Inflammatory macrophage treated with lipopolysaccharide for 4 hours (primary cell): ENCODE measurements around the gene N4BP2L2.

Source experiments
- DNase-seq: peaks from one replicate; pipeline ENCODE4 v3.0.0-alpha.2; 2020

The N4BP2L2 gene

DNA sequence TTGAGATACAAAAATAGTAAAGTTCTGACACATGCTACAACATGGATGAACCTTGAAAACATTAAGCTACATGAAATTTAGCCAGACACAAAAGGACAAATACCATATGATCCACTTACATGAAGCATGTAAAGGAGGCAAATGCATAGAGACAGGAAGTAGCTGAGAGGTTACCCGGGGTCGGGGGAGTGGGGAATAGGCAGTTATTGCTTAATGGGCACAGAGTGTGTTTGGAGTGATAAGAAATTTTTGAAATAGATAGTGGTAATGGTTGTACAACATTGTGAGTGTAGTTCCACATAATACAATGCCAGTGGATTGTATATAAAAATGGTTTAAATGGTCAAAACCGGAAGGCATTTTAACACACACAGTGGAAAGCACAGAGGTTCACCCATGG lies 115.0 kb downstream of the N4BP2L2 start:
- no peak for DNase-seq

DNA sequence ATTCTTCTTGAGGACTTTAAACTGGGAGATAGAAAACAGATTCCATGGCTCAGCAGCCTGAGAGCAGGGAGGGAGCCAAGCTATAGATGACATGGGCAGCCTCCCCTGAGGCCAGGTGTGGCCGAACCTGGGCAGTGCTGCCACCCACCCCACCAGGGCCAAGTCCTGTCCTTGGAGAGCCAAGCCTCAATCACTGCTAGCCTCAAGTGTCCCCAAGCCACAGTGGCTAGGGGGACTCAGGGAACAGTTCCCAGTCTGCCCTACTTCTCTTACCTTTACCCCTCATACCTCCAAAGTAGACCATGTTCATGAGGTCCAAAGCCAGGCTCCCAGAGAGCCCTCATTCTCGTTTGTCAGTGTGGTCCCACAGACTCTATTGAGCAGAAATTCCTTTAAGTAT lies 118.7 kb downstream of the N4BP2L2 start:
- DNase-seq = no peak

DNA sequence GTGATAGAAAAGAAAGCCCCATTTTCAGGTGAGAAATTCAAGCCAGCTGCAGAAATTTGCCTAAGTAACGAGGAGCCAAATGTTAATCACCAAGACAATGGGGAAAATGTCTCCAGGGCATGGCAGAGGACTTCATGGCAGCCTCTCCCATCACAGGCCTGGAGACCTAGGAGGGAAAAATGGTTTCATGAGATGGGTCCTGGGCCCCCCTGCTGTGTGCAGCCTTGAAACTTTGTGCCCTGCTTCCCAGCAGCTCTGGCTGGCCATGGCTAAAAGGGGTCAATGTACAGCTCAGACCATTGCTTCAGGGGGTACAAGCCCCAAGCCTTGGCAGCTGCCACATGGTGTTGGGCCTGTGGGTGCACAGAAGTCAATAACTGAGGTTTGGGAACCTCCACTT lies 120.6 kb downstream of the N4BP2L2 start:
- no peak for DNase-seq

DNA sequence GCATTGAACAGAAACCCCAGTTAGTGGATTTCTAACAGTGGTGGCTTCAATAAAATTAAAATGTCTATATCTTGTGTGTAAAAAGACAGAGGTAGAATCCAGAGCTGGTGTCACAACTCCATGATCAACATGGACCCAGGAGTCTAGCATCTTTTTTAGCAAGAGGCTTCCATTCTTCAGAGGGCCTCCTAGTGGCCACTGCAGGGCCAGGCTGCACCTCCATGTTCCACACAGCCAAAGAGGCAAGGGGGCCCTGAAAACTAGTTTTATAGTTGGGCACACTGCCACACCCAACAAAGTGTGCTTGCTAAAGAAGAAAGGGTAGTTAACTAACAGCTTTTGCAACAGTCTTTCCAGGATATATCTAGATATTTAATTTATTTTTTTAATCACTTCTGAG lies 123.6 kb downstream of the N4BP2L2 start:
- no peak for DNase-seq

DNA sequence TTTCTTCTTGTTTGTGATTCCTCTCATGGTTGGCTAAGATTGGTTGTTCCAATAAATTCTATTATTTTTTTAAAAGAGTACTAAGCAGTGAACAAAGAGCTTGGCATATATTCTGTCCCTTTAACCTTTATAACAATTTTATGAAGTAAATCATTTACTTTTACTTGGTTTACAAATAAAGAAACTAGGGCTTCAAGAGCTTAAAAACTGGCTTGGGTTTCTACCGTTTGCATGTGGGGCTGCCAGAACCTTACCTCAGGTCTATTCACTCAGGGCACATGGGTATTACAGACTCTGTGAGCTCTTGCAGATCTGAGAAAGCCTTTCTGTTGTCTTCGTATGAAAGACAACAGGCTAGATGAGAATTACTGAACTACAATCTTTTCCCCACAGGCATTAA lies 124.0 kb downstream of the N4BP2L2 start:
- no peak for DNase-seq

DNA sequence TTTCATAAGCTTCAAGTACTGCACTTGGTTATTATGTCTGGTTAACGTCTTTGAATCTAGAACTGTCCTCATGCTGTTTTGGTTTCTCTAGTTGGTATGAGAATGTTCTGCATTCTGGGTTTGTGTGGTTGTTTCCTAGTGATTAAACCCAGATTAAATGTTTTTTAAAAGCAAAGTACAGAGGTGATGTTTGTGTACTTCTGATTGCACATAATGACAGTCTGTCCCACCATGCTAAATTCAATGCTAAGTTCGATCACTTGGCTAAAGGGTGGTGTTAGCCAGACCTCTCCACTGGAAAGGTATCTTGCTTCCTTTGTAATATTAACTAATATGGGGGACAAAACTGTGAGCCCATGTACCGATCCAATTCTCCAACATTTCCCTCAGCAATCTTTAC lies 125.3 kb downstream of the N4BP2L2 start:
- no peak for DNase-seq

DNA sequence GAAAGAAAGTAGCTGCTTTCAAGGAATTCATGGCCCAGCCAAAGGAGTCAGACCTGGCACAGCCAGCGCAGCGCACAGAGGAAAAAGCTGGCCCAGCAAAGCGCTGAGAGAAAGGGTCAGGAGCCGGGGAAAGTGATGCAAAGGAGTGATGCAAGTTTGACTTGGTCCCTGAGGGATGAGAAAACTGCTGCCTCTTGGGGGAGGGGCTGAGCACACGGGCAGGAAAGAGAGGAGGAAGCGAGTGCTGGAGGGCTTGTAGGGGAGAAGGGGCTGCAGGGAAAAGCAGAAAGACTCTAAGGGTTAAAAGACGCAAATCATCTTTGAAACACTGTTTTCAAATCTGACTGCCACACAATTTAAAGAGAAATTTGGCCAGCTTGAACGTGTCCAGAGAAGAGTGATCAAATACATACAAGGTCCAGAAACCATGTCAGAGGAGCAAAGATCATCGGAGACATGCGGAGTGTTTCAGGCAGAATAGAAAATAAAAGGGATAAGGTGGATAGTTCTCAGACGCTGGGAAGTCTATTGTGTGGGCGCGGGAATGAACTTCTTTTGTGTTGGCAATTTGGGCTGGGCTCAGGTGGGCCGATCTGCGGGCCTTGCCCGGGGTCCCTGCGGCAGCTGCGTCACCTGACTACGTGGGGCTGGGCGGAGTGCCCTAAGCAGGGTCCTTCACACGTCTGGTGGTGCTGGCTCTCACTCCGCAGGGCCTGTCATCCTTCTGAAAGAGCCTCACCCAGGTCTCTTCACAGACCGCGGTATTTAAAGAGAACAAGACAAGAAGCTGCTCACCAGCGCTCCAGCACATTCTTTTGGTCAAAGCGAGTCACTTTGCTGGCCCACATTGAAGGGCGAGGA lies 128.8 kb downstream of the N4BP2L2 start:
- DNase-seq = no peak

DNA sequence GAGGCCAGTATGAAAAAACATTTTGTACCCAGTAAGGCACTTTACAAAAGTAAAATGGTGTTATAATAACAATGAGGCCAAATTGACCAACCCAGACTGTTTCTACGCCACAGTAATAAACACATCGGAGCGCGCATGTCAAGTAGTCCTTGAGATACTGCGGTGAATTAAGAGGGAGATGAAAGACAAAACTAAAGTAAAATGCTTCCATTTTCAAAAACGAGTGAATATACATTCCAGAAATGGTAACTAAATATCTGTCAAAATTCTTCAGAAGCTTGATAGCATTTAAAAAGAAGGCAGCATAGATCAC lies 129.6 kb downstream of the N4BP2L2 start:
- no peak for DNase-seq

DNA sequence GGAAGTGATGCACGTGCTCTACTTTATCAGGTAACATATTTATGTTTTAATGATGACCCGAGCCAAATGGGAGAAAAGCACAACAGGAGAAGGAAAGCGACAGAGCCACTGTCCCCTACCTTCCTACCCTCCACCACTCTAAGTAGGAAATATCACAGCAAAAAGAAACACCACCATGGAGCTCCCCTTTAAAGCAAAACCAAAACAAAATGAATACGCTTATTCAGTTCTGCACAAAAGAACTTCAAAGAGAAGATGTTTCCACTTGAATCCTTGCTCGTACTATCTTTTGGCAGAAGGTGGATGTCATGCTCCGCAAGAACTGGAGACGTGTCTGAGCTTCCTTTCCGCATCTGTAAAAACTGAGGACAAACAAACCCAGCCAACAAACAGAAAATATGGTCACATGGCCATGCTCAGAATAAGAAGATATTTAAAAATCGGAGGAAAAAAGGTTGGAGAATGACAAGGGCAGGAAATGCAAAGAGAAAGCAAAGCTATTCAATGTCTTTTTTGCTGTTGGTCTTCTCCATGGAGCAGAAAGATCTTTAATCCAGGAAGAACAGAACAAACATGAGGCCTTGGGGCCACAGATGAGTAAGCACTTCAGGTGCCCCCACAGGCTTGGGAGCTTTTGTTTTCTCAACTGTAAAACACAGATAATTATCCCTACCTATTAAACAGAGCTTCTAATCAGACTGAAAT lies 130.1 kb downstream of the N4BP2L2 start:
- no peak for DNase-seq

DNA sequence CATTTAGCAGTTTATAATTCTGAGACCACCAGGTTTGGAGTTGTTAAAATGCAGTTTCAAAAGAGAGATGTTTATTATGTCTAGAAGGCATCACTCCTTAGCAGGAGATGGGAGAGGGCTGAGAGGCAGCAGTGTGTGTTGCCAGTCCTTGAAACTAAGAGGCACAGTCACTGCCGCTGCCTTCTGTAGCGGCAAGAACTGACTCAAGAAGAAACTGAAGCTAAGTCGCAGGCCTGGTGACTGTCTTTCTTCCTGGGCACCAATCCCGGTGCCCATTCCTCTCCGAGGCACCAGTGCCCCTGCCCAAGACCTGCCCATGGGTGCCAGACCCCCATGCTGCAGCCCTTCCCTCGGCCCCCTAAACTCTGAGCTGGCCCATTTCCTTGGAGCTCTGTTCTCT lies 130.7 kb downstream of the N4BP2L2 start:
- no peak for DNase-seq

DNA sequence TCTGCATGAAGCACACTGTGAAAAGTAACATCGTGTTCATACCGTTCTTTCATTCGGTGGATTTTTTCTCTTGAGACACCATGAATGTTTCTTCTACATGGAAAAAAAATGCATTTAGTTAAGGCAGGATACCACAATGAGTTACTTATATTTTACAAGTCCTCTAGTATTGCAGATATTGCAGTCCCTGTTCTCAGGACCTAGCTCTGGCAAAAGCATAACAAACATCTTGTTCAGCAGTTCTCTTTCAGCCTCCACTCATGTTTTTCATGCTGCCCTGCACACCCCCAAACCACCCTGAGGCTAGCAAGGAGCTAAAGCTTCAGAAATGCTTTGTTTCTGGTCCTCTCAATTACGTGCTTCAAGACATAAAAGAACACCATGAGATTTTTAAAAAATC lies 135.5 kb downstream of the N4BP2L2 start:
- no peak for DNase-seq

DNA sequence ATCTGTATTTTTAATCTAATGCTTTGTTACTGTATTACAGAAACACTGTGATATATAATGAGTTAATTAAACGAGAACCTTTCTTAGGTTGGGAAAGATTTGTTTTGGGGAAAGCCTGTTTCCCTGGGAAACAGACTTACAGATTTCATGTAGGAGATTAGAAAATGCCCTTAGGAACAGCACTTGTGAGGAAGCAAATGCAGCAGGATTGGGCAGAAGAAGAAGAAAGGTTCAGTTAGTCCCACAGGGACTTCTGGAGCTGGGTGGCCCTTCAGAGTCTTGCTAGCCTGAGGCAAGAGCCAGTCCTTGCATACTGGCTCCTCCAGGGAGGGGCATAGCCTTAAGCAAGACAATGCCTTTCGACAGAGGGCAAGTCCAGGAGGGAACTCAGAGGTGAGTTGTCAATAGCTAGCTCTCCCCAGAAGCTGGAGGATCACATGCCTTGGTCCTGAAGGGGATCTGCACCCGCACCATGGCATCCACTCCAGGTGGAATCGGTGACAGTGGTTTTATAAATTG lies 147.4 kb downstream of the N4BP2L2 start:
- DNase-seq = no peak

DNA sequence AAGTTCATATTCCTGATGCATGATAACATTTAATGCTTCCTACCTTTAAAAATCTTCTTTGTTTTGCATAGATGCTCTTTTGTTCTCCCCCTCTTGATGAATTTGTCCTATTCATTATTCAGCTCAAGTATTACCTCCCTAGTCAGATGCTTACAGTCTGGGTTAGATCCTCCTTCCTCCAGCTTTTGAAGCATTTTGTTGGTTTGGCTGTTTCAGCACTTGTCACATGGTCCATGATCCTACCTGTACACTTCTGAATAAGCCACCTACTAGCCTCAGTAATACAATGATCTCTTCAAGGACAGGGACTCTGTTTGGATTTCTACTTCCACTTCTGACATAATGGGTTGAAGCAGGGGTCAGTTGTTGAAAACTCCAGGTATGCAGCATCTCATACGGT lies 148.1 kb downstream of the N4BP2L2 start:
- DNase-seq = no peak

DNA sequence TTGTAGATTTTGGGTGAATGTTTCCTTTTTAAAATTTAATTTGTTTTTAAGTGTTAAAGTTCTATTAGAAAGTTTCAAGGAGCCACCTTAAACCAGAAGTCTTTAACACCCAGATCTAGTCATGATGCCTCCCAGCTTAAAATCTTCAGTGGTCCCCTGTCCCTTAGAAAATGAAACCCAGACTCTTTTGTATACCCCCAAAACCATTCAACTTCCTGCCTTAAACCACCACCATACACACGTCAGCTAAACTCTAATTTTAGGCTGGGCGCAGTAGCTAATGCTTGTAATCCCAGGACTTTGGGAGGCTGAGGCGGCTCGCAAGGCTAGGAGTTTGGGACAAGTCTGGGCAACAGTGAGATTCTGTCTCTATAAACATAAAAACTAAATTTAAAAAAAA lies 148.5 kb downstream of the N4BP2L2 start:
- DNase-seq = no peak

DNA sequence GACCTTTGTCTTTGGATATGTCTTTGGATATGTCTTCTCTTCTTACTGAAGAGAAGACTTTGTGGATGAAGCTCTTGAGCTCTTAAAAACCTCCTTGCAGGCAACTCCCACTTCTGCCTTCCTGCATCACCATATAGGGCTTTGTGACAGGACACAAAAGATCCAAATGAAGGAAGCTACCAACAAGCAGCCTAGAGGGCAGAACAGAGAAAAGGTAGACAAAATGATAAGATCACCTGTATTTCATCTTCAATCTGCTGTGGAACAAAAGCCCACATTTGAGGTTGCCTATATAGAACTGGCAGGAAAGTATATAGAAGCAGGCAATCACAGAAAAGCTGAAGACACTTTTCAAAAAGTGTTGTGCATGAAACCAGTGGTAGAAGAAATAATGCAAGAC lies 153.2 kb downstream of the N4BP2L2 start:
- DNase-seq = no peak

DNA sequence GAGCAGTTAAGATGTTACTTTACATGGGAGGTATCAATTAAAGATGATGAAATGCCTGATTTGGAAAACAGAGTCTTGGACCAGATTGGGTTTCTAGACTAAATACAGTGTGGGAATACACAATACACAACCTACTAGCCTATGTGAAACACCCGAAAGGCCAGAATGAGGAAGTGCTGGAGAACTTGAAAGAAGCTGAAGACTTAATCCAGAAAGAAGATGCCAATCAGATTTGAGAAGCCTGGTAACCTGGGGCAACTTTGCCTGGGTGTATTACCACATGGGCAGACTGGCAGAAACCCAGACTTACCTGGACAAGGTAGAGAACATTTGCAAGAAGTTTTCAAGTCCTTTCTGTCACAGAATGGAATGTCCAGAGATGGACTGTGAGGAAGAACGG lies 153.9 kb downstream of the N4BP2L2 start:
- no peak for DNase-seq

DNA sequence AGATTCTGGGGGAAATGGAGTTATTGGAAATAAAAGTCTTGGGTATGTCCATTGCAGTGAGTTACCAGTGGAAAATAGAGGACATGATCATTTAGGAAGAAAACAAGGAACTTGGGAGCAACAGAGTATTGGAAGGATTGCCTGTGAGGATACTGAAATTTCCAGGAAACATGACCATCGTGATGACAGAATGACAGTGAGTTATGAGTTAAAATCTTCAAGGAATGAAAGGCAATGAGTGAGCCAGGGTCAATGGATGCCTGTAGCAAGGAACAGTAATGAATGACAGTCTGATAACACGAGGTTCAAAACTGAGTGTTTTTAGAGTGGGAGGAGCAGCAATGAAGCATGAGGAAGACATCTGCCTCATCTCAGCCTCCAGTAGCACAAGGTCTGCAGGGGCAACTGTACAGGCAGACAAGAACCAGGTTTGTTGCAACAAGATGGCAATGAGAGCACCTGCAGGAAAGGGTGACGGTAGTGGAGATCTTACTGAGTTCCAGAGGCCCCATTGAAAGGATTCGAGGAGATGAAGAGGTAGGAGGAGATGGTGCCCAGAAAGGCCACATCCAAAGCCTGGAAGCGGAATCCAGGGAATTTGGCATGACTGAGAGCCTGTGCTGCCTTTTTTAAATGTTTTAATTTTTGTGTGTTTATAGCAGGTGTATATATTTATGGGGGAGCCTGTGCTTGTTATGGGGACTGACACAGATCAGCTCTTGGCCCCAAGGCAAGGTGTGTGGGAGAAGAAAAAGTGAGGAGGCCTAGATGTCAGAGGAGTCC lies 154.6 kb downstream of the N4BP2L2 start:
- DNase-seq = no peak
